ENCODE measurements around the gene WDFY2. TPM values are rescaled to one million over a fixed set of nuclear protein-coding genes. Genes with fewer than 3 reads are reported as not detected.
A peak's percentile ranks its signal among the peaks of the same experiment; 100 is the strongest.

The WDFY2 gene
- total and polyA plus RNA-seq, 2 experiments from 2014 or later, result 11.4 to 24.0 TPM

- ATAC-seq, result peak; percentile 30
- no peak overlapping the region for H3K4me3 Mint-ChIP-seq
- H3K27ac Mint-ChIP-seq, result peak overlapping the region; percentile 21; the same call in 1 of the 2 replicates
- Histone ChIP-seq H3K27me3 (ENCODE audit: insufficient read depth) (no peaks in the 10 kb centered on the region), H3K4me3 (no peak overlapping the region), H3K4me2 (no peak overlapping the region), H3K27ac (ENCODE audit: low read depth) (0 out of 2 replicates have a peak overlapping the region, but pooled peaks have one; percentile 11), H3F3A (replicated peaks; ENCODE audit: low read depth) (no peaks in the 10 kb centered on the region), H2AFZ (no peak overlapping the region), H3K79me2 (replicated peaks; ENCODE audit: insufficient read depth) (peaks cover 98% of the 10 kb centered on the region), H4K20me1 (replicated peaks; ENCODE audit: insufficient read depth) (peaks cover 17% of the 10 kb centered on the region), H3K4me1 (ENCODE audit: insufficient read depth) (peaks cover 42% of the 10 kb centered on the region), H3K9me2 (ENCODE audit: insufficient read depth) (no peaks in the 10 kb centered on the region), H3K36me3 (ENCODE audit: insufficient read depth) (no peaks in the 10 kb centered on the region)
- H3K4me1 Mint-ChIP-seq, result peaks cover 64% of the 10 kb centered on the region
- H3K36me3 Mint-ChIP-seq (ENCODE audit: low read depth), result no peaks in the 10 kb centered on the region
- no peaks in the 10 kb centered on the region for H3K9me3 Mint-ChIP-seq
- no peak for DNase-seq (ENCODE audit: low spot score)
- H3K27me3 Mint-ChIP-seq (ENCODE audit: insufficient read depth, low read depth, poor library complexity), result peaks cover 2% of the 10 kb centered on the region
- TF ChIP-seq POLR2AphosphoS5 (IDR thresholded peaks at IDR 0.05; ENCODE audit: low read depth), result no peak
- TF ChIP-seq ZNF331 (CRISPR knock-in tag; IDR thresholded peaks at IDR 0.05; ENCODE audit: low read depth), result no peak
- TF ChIP-seq STAT1 (IDR thresholded peaks at IDR 0.05; ENCODE audit: unreplicated experiment), result no peak
- no peak for TF ChIP-seq NANOG (IDR thresholded peaks at IDR 0.05; ENCODE audit: borderline replicate concordance)
- TF ChIP-seq ZNF114 (CRISPR knock-in tag; IDR thresholded peaks at IDR 0.05), result no peak
- TF ChIP-seq ETS1 (IDR thresholded peaks at IDR 0.05), result no peak
- TF ChIP-seq EZH2 (IDR thresholded peaks at IDR 0.05; ENCODE audit: low read depth, unreplicated experiment), result no peak
- TF ChIP-seq REST (IDR thresholded peaks at IDR 0.05; ENCODE audit: unreplicated experiment), result no peak
- no peak for TF ChIP-seq JUNB (IDR thresholded peaks at IDR 0.05; ENCODE audit: unreplicated experiment)
- no peak for TF ChIP-seq ZNF462 (CRISPR knock-in tag; IDR thresholded peaks at IDR 0.05)
These were observed 30.1 kb downstream of the WDFY2 start for GRCh38 chr13:51614350-51614786.
